K562 (cell line): ENCODE results near the gene SPATA3. TPM values are rescaled to one million over a fixed set of nuclear protein-coding genes. Genes with fewer than 3 reads are reported as not detected.
A peak's percentile ranks its signal among the peaks of the same experiment; 100 is the strongest.
"Not testable (repeated sequence)": the region's sequence is repeated elsewhere in the genome, so short reads cannot be mapped to it uniquely, and the experiment has no call there.

Source experiments
- ATAC-seq: fragments of 200-7000 bp; cut with Tn5 transposase; 3 replicates; pipeline ENCODE4 v1.9.1; 2020; ENCODE audit warnings: moderate library complexity
- BruUV-seq: library from RNA; stranded (reverse); fragments of 400-500 nt; replicated peaks from 2 replicates; lab custom pipeline; 2021; lab: Mats Ljungman, UMichigan
- CTCF ChIA-PET: fragments of 300-600 bp; formaldehyde crosslinking; extraction: SDS; loops from one replicate; lab custom pipeline; 2021; ENCODE audit warnings: low intra/inter-chr PET ratio; lab: Yijun Ruan, JAX
- POLR2A ChIA-PET: fragments of 300-600, 350-650 bp; sonication (Branson Sonifier 250); formaldehyde crosslinking; extraction: SDS; loops from one replicate; lab custom pipeline; 2021; ENCODE audit warnings: antibody characterized with exemption, inconsistent platforms; lab: Yijun Ruan, JAX
- DNase-seq, 4 experiments: peaks; one replicate each; pipeline versions ENCODE4 v3.0.0 to v3.0.0-alpha.2; 2011 to 2018; ENCODE audit warnings: low spot score in 3 of 4, mixed read lengths in 3 of 4; ENCODE audit errors: extremely low read depth in 1 of 4
- FAIRE-seq: peaks from 2 replicates; lab custom pipeline; 2011; peaks lifted over from hg19 to GRCh38; lab: Jason Lieb, UNC
- H2AFZ ChIP-seq: 2 replicates; pipeline ENCODE4 v1.6.0; 2011; ENCODE audit warnings: low read depth, low read length, control low read depth, inconsistent platforms
- H3K27ac ChIP-seq: fragments of 200-600 bp; 3 replicates; pipeline ENCODE4 v1.8.0; 2011; ENCODE audit warnings: low read depth, mild to moderate bottlenecking, control low read depth, inconsistent platforms, low read length, moderate library complexity, mixed read lengths; ENCODE audit errors: extremely low read depth
- H3K27me3 ChIP-seq, 2 experiments: fragments of 300-600 bp in 1 of 2; 2 replicates in 1 of 2; 3 replicates in 1 of 2; pipeline versions ENCODE4 v1.6.0 to v1.8.0; 2011; ENCODE audit warnings: inconsistent platforms in 2 of 2, low read length in 2 of 2, mild to moderate bottlenecking in 1 of 2, mixed read lengths in 1 of 2, moderate library complexity in 1 of 2; ENCODE audit not compliant: control insufficient read depth in 2 of 2, insufficient read depth in 2 of 2
- H3K36me3 ChIP-seq: fragments of 300-600 bp; 3 replicates; pipeline ENCODE4 v1.8.0; 2011; ENCODE audit warnings: mild to moderate bottlenecking, low read length, inconsistent platforms; ENCODE audit not compliant: control insufficient read depth, insufficient read depth
- H3K4me1 ChIP-seq, 2 experiments: fragments of 200-600 bp in 1 of 2; replicated peaks in 1 of 2; 2 replicates in 1 of 2; 3 replicates in 1 of 2; pipeline versions ENCODE4 v1.5.1 to v1.8.0; 2011; ENCODE audit warnings: inconsistent platforms in 2 of 2, low read length in 2 of 2, mild to moderate bottlenecking in 1 of 2, mixed read lengths in 1 of 2, moderate library complexity in 1 of 2; ENCODE audit not compliant: control insufficient read depth in 2 of 2, insufficient read depth in 2 of 2
- H3K4me2 ChIP-seq: 2 replicates; pipeline ENCODE4 v1.6.1; 2011; ENCODE audit warnings: low read length, control low read depth, inconsistent platforms, mixed read lengths; ENCODE audit not compliant: insufficient read depth
- H3K4me3 ChIP-seq: fragments of 200-600 bp; sonication (generic), shearing (Covaris generic); 2 replicates; pipeline ENCODE4 v1.5.1; 2016; ENCODE audit warnings: control low read depth, inconsistent platforms
- H3K79me2 ChIP-seq: fragments of 200-600 bp; 3 replicates; pipeline ENCODE4 v1.8.0; 2011; ENCODE audit warnings: low read length, inconsistent platforms; ENCODE audit not compliant: control insufficient read depth, insufficient read depth
- H3K9ac ChIP-seq, 2 experiments: 2 replicates each; pipeline versions ENCODE4 v1.6.0 to v1.6.1; 2011; ENCODE audit warnings: low read depth in 2 of 2, low read length in 2 of 2, control low read depth in 1 of 2, inconsistent platforms in 1 of 2, mild to moderate bottlenecking in 1 of 2, mixed read lengths in 1 of 2; ENCODE audit not compliant: insufficient read depth in 1 of 2
- H3K9me1 ChIP-seq: one replicate; pipeline ENCODE4 v1.6.0; 2011; ENCODE audit warnings: inconsistent platforms, mild to moderate bottlenecking, low read length, moderate library complexity; ENCODE audit not compliant: control insufficient read depth, insufficient read depth
- H3K9me3 ChIP-seq: replicated peaks from 2 replicates; pipeline ENCODE4 v1.5.1; 2011; ENCODE audit warnings: low read depth, low read length, inconsistent platforms; ENCODE audit not compliant: control insufficient read depth, insufficient read depth
- H4K20me1 ChIP-seq: replicated peaks from 2 replicates; pipeline ENCODE4 v1.6.1; 2011; ENCODE audit warnings: low read length, inconsistent platforms, mixed read lengths; ENCODE audit not compliant: control insufficient read depth, insufficient read depth
- EP400 ChIP-seq: fragments of 450-650 bp; IDR thresholded peaks from 2 replicates; pipeline ENCODE4 v1.6.1; 2017; ENCODE audit warnings: antibody characterized with exemption, mild to moderate bottlenecking, moderate library complexity
- HNRNPK ChIP-seq: fragments of 200-400 bp; formaldehyde crosslinking; IDR thresholded peaks from one replicate; pipeline ENCODE4 v1.6.1; 2018; ENCODE audit warnings: mild to moderate bottlenecking, low read depth, low read length; ENCODE audit not compliant: poor library complexity, severe bottlenecking
- ZNF121 ChIP-seq: sonication (generic); formaldehyde crosslinking; conservative IDR thresholded peaks from 2 replicates; pipeline ENCODE4 v1.8.0; 2022; ENCODE audit warnings: missing genetic modification reagents
- WGBS: fragments of 100-300 bp; shearing (Covaris generic); methylation state at CpG from one replicate; pipeline ENCODE4 v1.1.6; 2016; ENCODE audit warnings: low coverage, mixed read lengths; ENCODE audit not compliant: insufficient coverage; ENCODE audit errors: missing lambda C conversion rate; 5-methylcytosine and 5-hydroxymethylcytosine counted together
- in situ Hi-C: fragments of 300-500 bp; cut with MboI; formaldehyde crosslinking; loops from 4 replicates; pipeline ENCODE4 v1.15.0; 2018; ENCODE audit warnings: inconsistent platforms, mixed read lengths
- intact Hi-C: fragments of 100-400 bp; cut with micrococcal nuclease; formaldehyde crosslinking; loops from 2 replicates; pipeline ENCODE4 v1.14.2; 2022
- polyA plus RNA-seq, 8 experiments: library from polyadenylated mRNA; depleted of rRNA in 4 of 8; stranded (reverse) in 5 of 8; unstranded in 3 of 8; fragments of >200 nt; fragmentation: Nextera tagmentation in 2 of 8; fragmentation: Illumina TruSeq in 1 of 8; extraction: Ambion mirVana in 2 of 8; extraction: Trizol in 1 of 8; gene quantifications; 2 replicates each; pipeline versions ENCODE4 v1.2.1 to v1.2.3, GENCODE V29; 2011 to 2014; ENCODE audit warnings: inconsistent platforms in 1 of 8, missing spikeins in 1 of 8
- total RNA-seq, 7 experiments: library from RNA; depleted of rRNA in 6 of 7; stranded (reverse); fragments of >200 nt in 6 of 7; fragmentation: Illumina TruSeq in 2 of 7; extraction: Trizol in 2 of 7; gene quantifications; 2 replicates each; pipeline versions ENCODE4 v1.2.1 to v1.2.3, GENCODE V29; 2011 to 2021; ENCODE audit warnings: low replicate concordance in 1 of 7

SPATA3 gene
- total and polyA plus RNA-seq, 9 of the 15 experiments (the other 6 are each of a cell fraction or from before 2014, with no cell fraction given), result not detected

GRCh38 chr2:230967113-230967512, 28.8 kb upstream of the SPATA3 start:
- CTCF ChIA-PET, result no interaction called here
- no peak for FAIRE-seq
- intact Hi-C loops, result no loop called here

DNA sequence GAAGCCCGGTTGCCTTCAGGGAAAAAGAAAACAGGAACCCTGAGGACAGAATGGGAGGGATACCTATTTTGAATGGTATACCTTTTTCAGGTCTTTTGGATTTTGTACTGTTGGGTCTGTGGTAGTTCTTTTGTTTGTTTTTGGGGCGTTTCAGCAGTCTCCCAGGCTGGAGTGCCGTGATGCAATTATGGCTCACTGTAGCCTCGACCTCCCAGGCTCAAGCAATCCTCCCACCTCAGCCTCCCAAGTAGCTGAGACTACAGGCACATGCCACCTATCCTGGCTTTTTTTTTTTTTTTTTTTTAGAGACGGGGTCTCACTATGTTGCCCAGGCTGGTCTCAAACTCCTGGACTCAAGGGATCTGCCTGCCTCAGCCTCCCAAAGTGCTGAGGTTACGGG, 27.6 kb upstream of the SPATA3 start:
- FAIRE-seq, H3K4me3 ChIP-seq, H3K9ac ChIP-seq, H3K36me3 ChIP-seq, H3K4me2 ChIP-seq, POLR2A ChIA-PET, H4K20me1 ChIP-seq, BruUV-seq, ATAC-seq, H3K79me2 ChIP-seq, in situ Hi-C loops, H2AFZ ChIP-seq, DNase-seq, H3K9me1 ChIP-seq, intact Hi-C loops, H3K9me3 ChIP-seq, H3K27ac ChIP-seq, H3K4me1 ChIP-seq, H3K27me3 ChIP-seq: not testable (repeated sequence)
- CTCF ChIA-PET, result interaction anchor here (0.6 kb wide), 1 partner anchor 19 kb away, joined by 5 read pairs; no protein-coding TSS in a partner anchor
- TF ChIP-seq ZNF121 (CRISPR knock-in tag), result 0 out of 2 replicates have a peak, but pooled peaks have one; percentile 16
- WGBS, result 13% methylated on average over 4 of the region's 6 CpGs

More at GRCh38 chr2:230967113-230967512, 28.8 kb upstream of the SPATA3 start:
- no peak overlapping the region for H3K27ac ChIP-seq
- H3K9me3 ChIP-seq, result no peaks in the 10 kb centered on the region; the same call in 1 of the 2 replicates
- H4K20me1 ChIP-seq, result no peaks in the 10 kb centered on the region
- no peaks in the 10 kb centered on the region for H3K9me1 ChIP-seq
- no peak for TF ChIP-seq EP400
- peak; percentile 54 for TF ChIP-seq HNRNPK
- H3K79me2 ChIP-seq, result no peaks in the 10 kb centered on the region
- no peak overlapping the region for H3K9ac ChIP-seq
- POLR2A ChIA-PET, result interaction anchor here (0.6 to 0.7 kb wide), 5 partner anchors 10 to 876 kb away, joined by 3 read pairs; no protein-coding TSS in a partner anchor
- ATAC-seq (no peak), DNase-seq (no peak)
- in situ Hi-C loops, result no loop called here
- peaks cover 0 to 5% of the 10 kb centered on the region in 2 experiments; a peak in 2 of 5 replicates for H3K4me1 ChIP-seq
- 0% methylated on average over 1 of the region's 3 CpGs for WGBS
- BruUV-seq, result no TSS peak
- H3K36me3 ChIP-seq, result no peaks in the 10 kb centered on the region
- H3K27me3 ChIP-seq, result no peaks in the 10 kb centered on the region
- no peak overlapping the region for H3K4me3 ChIP-seq
- no peak overlapping the region for H2AFZ ChIP-seq
- no peak overlapping the region for H3K4me2 ChIP-seq
